ENCODE results near the gene FPR2.
"Not testable (repeated sequence)": the region's sequence is repeated elsewhere in the genome, so short reads cannot be mapped to it uniquely, and the experiment has no call there.

Gene FPR2

DNA sequence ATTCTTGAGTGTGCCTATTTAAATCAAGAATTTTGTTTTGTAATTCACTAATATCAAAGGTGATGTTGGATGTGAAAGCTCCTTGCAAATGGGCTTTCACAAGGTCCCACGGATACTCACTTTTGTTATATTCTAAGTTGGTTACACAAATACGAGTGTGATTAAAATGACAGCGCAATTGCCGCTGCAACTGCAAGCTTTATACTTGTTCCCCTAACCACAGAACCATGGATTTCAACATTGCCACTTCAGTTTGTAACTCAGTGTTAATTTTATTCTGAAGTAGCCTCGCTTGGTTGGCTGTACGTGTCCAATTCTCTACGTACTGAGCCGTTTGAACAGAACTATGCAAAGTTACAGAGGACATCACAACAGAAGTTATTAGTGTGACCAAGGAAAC is 44.4 kb downstream of the FPR2 start:
- DNase-seq (ENCODE audit: low read depth, low spot score), result not testable (repeated sequence)

DNA sequence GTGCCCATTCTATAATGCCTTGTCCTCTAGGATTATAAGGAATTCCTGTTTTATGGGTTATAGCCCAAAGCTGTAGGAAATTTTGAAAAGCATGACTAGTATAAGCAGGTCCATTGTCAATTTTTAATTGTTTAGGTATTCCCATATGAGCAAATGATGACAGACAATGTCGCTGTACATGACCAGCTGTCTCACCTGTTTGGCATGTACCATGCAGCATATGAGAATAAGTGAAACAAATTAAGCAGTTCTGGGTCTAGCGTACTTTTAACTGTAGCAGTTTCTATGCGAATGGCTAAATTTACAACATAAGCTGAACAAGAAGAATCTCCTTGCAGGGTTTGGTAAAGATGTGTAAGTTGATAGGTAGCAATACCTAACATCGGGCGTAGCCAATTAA is 45.6 kb downstream of the FPR2 start:
- not testable (repeated sequence) for DNase-seq (ENCODE audit: low read depth, low spot score)

- DNase-seq (ENCODE audit: low read depth, low spot score), result peak; percentile 48
Observed at GRCh38 chr19:51807111-51807701, 46.2 kb downstream of the FPR2 start.

DNA sequence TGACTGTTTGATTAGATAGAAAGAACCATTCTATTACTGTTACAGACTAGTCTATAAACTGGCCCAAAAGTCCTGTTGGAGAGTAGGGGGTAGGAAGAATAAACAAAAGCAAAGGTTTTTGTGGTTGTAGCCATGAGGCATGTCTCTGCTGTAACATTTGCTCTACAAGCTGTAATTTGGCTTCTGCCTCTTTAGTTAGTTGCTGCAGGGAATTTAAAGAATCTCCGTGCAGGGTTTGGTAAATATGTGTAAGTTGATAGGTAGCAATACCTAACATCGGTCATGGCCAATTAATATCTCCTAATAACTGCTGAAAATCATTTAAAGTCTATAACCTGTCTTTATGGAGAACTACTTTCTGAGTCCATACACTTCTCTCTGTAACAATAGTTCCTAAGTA is 46.9 kb downstream of the FPR2 start:
- DNase-seq (ENCODE audit: low read depth, low spot score), result no peak

- no peak for DNase-seq (ENCODE audit: low read depth, low spot score)
Observed at GRCh38 chr19:51808333-51808986, 47.5 kb downstream of the FPR2 start.

GRCh38 chr19:51809787-51810186 is 48.8 kb downstream of the FPR2 start:
- no peak for DNase-seq (ENCODE audit: low read depth, low spot score)

DNA sequence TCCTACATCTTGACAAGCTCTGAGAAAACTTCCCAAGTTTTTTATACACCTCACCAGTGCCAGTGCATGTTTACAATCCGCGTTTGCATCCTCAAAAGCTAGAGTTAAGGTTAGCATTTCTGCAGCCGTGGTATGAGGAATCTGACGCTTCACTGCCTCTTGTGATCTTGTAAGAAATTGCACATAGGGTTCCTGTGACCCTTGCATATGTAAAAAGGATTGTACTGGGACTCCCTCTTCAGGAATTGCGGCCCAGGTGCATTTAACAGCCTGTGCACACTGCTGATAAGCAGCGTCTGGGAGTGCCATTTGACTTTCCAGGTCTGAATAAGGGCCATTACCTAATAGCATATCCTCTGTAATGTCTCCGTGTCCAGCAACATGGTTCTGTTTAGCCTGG is 49.2 kb downstream of the FPR2 start:
- DNase-seq (ENCODE audit: low read depth, low spot score), result no peak

- DNase-seq (ENCODE audit: low read depth, low spot score), result no peak
Observed at GRCh38 chr19:51811344-51811743, 50.4 kb downstream of the FPR2 start.

DNA sequence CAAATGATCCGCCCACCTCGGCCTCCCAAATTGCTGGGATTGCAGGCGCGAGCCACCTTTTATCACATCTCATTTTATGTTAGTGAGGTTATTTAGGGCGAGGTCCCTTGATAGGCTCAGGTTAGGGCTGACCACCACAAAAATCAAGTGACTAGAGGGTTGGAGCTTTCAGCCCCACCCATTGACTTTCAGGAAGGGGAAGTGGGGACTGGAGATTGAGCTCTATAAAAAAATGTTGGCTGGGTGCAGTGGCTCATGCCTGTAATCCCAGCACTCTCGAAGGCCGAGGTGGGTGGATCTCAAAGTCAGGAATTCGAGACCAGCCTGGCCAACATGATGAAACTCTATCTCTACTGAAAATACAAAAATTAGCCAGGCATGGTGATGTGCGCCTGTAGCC is 54.1 kb downstream of the FPR2 start:
- no peak for DNase-seq (ENCODE audit: low read depth, low spot score)

GRCh38 chr19:51816711-51817110 is 55.7 kb downstream of the FPR2 start:
- no peak for DNase-seq (ENCODE audit: low read depth, low spot score)

GRCh38 chr19:51820011-51820410 is 59.0 kb downstream of the FPR2 start:
- no peak for DNase-seq (ENCODE audit: low read depth, low spot score)

Data from iPS DF 19.7 (cell line).